Osteoblast (primary cell): ENCODE data around the gene FNDC5. TPM values are rescaled to one million over a fixed set of nuclear protein-coding genes. Genes with fewer than 3 reads are reported as not detected.
A peak's percentile ranks its signal among the peaks of the same experiment; 100 is the strongest.

ENCODE experiments used
- DNase-seq: peaks from one replicate; pipeline ENCODE4 v3.0.0; 2011; ENCODE audit warnings: low spot score, mixed read lengths; ENCODE audit not compliant: insufficient read length; ENCODE audit errors: missing footprints
- H2AFZ ChIP-seq: 2 replicates; pipeline ENCODE4 v1.6.0; 2011; ENCODE audit warnings: mild to moderate bottlenecking, low read length
- H3K27ac ChIP-seq: 2 replicates; pipeline ENCODE4 v1.5.1; 2011; ENCODE audit warnings: mild to moderate bottlenecking, low read depth, low read length, moderate library complexity
- H3K27me3 ChIP-seq: 2 replicates; pipeline ENCODE4 v1.6.0; 2012; ENCODE audit warnings: mild to moderate bottlenecking, control low read depth, inconsistent platforms, low read length, moderate library complexity; ENCODE audit not compliant: insufficient read depth
- H3K36me3 ChIP-seq: 2 replicates; pipeline ENCODE4 v1.5.1; 2011; ENCODE audit warnings: mild to moderate bottlenecking, low read length, control low read depth, moderate library complexity; ENCODE audit not compliant: insufficient read depth
- H3K4me1 ChIP-seq: 2 replicates; pipeline ENCODE4 v1.5.1; 2011; ENCODE audit warnings: mild to moderate bottlenecking, low read length, control low read depth, moderate library complexity; ENCODE audit not compliant: insufficient read depth
- H3K4me2 ChIP-seq: 2 replicates; pipeline ENCODE4 v1.6.0; 2011; ENCODE audit warnings: mild to moderate bottlenecking, low read length; ENCODE audit not compliant: insufficient read depth
- H3K4me3 ChIP-seq: fragments of 200-600 bp; sonication (generic); 3 replicates; pipeline ENCODE4 v1.5.1; 2012; ENCODE audit warnings: mild to moderate bottlenecking, low read length, inconsistent platforms; ENCODE audit not compliant: insufficient read depth
- H3K79me2 ChIP-seq: 2 replicates; pipeline ENCODE4 v1.6.0; 2012; ENCODE audit warnings: mild to moderate bottlenecking, low read length, control low read depth, inconsistent platforms; ENCODE audit not compliant: insufficient read depth
- H3K9me3 ChIP-seq: 2 replicates; pipeline ENCODE4 v1.5.1; 2011; ENCODE audit warnings: low read depth, low read length, control low read depth
- H4K20me1 ChIP-seq: 2 replicates; pipeline ENCODE4 v1.6.0; 2012; ENCODE audit warnings: mild to moderate bottlenecking, low read length, control low read depth; ENCODE audit not compliant: insufficient read depth
- CTCF ChIP-seq: IDR thresholded peaks from 2 replicates; pipeline ENCODE4 v1.5.1; 2011; ENCODE audit warnings: mild to moderate bottlenecking, low read depth, low read length, moderate library complexity; ENCODE audit errors: extremely low read depth
- total RNA-seq: library from RNA; depleted of rRNA; stranded (reverse); fragments of >200 nt; gene quantifications from 2 replicates; pipeline ENCODE4 v1.2.3, GENCODE V29; 2012

Gene FNDC5
- total RNA-seq, 1 donor: 0.36 TPM

GRCh38 chr1:32898958-32899357 lies 28.2 kb upstream of the FNDC5 start:
- no peak overlapping the region for H2AFZ ChIP-seq
- H3K79me2 ChIP-seq: no peaks in the 10 kb centered on the region
- H4K20me1 ChIP-seq: no peaks in the 10 kb centered on the region
- no peaks in the 10 kb centered on the region for H3K9me3 ChIP-seq
- H3K36me3 ChIP-seq: no peaks in the 10 kb centered on the region
- TF ChIP-seq CTCF: no peak
- DNase-seq: peak; percentile 44
- no peak overlapping the region for H3K4me3 ChIP-seq
- peaks cover 5% of the 10 kb centered on the region for H3K4me1 ChIP-seq
- H3K4me2 ChIP-seq: no peak overlapping the region
- peaks cover 3% of the 10 kb centered on the region for H3K27me3 ChIP-seq
- H3K27ac ChIP-seq: no peak overlapping the region

DNA sequence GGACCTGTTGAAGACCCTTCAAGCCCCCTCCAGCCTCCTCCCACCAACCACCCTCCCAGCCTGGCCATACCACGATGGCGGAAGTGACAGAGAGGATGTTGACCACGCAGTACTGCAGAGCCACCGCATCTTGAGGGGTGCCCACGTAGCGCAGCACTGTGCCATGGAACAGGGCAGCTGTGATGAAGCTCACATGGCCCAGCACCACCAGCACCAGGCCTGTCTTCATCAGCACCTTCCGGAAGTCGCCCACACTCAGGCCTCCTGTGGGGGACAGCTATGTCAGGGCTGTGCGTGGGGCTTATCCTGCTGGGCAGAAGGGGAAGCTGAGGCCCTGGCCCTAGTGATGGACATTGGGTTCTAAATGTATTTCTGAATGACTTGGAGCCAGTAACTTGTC lies 27.3 kb upstream of the FNDC5 start:
- Histone ChIP-seq H3K4me1 (peaks cover 5% of the 10 kb centered on the region), H3K9me3 (no peaks in the 10 kb centered on the region), H3K27me3 (peaks cover 3% of the 10 kb centered on the region), H3K36me3 (no peaks in the 10 kb centered on the region), H4K20me1 (no peaks in the 10 kb centered on the region), H3K4me2 (no peak overlapping the region), H2AFZ (no peak overlapping the region), H3K79me2 (no peaks in the 10 kb centered on the region), H3K4me3 (no peak overlapping the region), H3K27ac (no peak overlapping the region)
- no peak for TF ChIP-seq CTCF
- DNase-seq: peak; percentile 64

GRCh38 chr1:32897082-32898049 lies 26.7 kb upstream of the FNDC5 start:
- Histone ChIP-seq H3K4me1 (peaks cover 5% of the 10 kb centered on the region), H3K4me2 (no peak overlapping the region), H4K20me1 (no peaks in the 10 kb centered on the region), H2AFZ (no peak overlapping the region), H3K36me3 (no peaks in the 10 kb centered on the region), H3K79me2 (no peaks in the 10 kb centered on the region), H3K4me3 (no peak overlapping the region), H3K27ac (no peak overlapping the region), H3K9me3 (no peaks in the 10 kb centered on the region), H3K27me3 (peaks cover 4% of the 10 kb centered on the region)
- DNase-seq: peak; percentile 86
- TF ChIP-seq CTCF: no peak

GRCh38 chr1:32896451-32896850 lies 25.7 kb upstream of the FNDC5 start:
- Histone ChIP-seq H3K27me3 (peaks cover 13% of the 10 kb centered on the region), H2AFZ (no peak overlapping the region), H3K27ac (no peak overlapping the region), H3K4me3 (no peak overlapping the region), H3K4me2 (no peak overlapping the region), H3K4me1 (peaks cover 5% of the 10 kb centered on the region), H3K9me3 (no peaks in the 10 kb centered on the region), H3K36me3 (no peaks in the 10 kb centered on the region), H4K20me1 (no peaks in the 10 kb centered on the region), H3K79me2 (no peaks in the 10 kb centered on the region)
- TF ChIP-seq CTCF: no peak
- peak; percentile 69 for DNase-seq
